Smooth muscle cell (in vitro differentiated cells): ENCODE data around the gene NUDT16L1. TPM values are rescaled to one million over a fixed set of nuclear protein-coding genes. Genes with fewer than 3 reads are reported as not detected.

Source experiments
- DNase-seq: peaks from one replicate; lab custom pipeline; 2025; ENCODE audit not compliant: unreplicated experiment; lab: John Stamatoyannopoulos, UW
- H2AFZ ChIP-seq: fragments of 200-600 bp; sonication (generic); 2 replicates; pipeline ENCODE4 v1.6.0; 2016; ENCODE audit warnings: antibody characterized with exemption, low read depth, mild to moderate bottlenecking
- H3F3A ChIP-seq: fragments of 200-600 bp; sonication (generic); 2 replicates; pipeline ENCODE4 v1.6.0; 2017; ENCODE audit warnings: antibody characterized with exemption, low read depth
- H3K27ac ChIP-seq: fragments of 200-600 bp; sonication (generic); 2 replicates; pipeline ENCODE4 v1.5.1; 2016; ENCODE audit warnings: low read depth, mild to moderate bottlenecking
- H3K27me3 ChIP-seq: fragments of 200-600 bp; sonication (generic); 2 replicates; pipeline ENCODE4 v1.6.1; 2016; ENCODE audit warnings: low read depth, mild to moderate bottlenecking
- H3K36me3 ChIP-seq: fragments of 200-600 bp; sonication (generic); 2 replicates; pipeline ENCODE4 v1.5.1; 2016; ENCODE audit warnings: low read depth
- H3K4me1 ChIP-seq: fragments of 200-600 bp; sonication (generic); 2 replicates; pipeline ENCODE4 v1.5.1; 2016; ENCODE audit warnings: low read depth
- H3K4me2 ChIP-seq: fragments of 200-600 bp; sonication (generic); 2 replicates; pipeline ENCODE4 v1.6.0; 2016; ENCODE audit warnings: mild to moderate bottlenecking
- H3K4me3 ChIP-seq: fragments of 200-600 bp; sonication (generic); 2 replicates; pipeline ENCODE4 v1.5.1; 2016; ENCODE audit warnings: mild to moderate bottlenecking
- H3K79me2 ChIP-seq: fragments of 200-600 bp; sonication (generic); 2 replicates; pipeline ENCODE4 v1.6.0; 2016; ENCODE audit warnings: low read depth, mild to moderate bottlenecking
- H3K9ac ChIP-seq: fragments of 200-600 bp; sonication (generic); 2 replicates; pipeline ENCODE4 v1.6.0; 2016; ENCODE audit warnings: low read depth
- H3K9me3 ChIP-seq: fragments of 200-600 bp; sonication (generic); replicated peaks from 2 replicates; pipeline ENCODE4 v1.5.1; 2016; ENCODE audit warnings: low read depth
- H4K20me1 ChIP-seq: fragments of 200-600 bp; sonication (generic); 2 replicates; pipeline ENCODE4 v1.6.0; 2016; ENCODE audit warnings: low read depth
- WGBS: methylation state at CpG from one replicate; pipeline ENCODE4 v1.1.7; 2016; ENCODE audit warnings: low lambda C conversion rate; 5-methylcytosine and 5-hydroxymethylcytosine counted together
- polyA plus RNA-seq: library from polyadenylated mRNA; unstranded; fragments of >200 nt; fragmentation: Nextera tagmentation; extraction: Ambion mirVana; gene quantifications from 2 replicates; pipeline ENCODE4 v1.2.1, GENCODE V29; 2016
- total RNA-seq: library from RNA; depleted of rRNA; stranded (reverse); fragments of >200 nt; gene quantifications from 2 replicates; pipeline ENCODE4 v1.2.3, GENCODE V29; 2014
- TF ChIP-seq, protein P1 (sequence below): fragments of 200-600 bp; sonication (generic); IDR thresholded peaks from 2 replicates; pipeline ENCODE4 v1.5.1; 2017; ENCODE audit warnings: borderline replicate concordance, mild to moderate bottlenecking, antibody characterized with exemption; ENCODE audit not compliant: insufficient read depth, poor library complexity, severe bottlenecking

Gene NUDT16L1
- total and polyA plus RNA-seq, 2 experiments from 2014 or later = 17.6 to 48.3 TPM

- peaks cover 5% of the 10 kb centered on the region for H4K20me1 ChIP-seq
- no peaks in the 10 kb centered on the region for H3K27me3 ChIP-seq
- no peaks in the 10 kb centered on the region for H3K79me2 ChIP-seq
- DNase-seq = no peak
- no peak overlapping the region for H2AFZ ChIP-seq
- TF ChIP-seq, protein P1, sequence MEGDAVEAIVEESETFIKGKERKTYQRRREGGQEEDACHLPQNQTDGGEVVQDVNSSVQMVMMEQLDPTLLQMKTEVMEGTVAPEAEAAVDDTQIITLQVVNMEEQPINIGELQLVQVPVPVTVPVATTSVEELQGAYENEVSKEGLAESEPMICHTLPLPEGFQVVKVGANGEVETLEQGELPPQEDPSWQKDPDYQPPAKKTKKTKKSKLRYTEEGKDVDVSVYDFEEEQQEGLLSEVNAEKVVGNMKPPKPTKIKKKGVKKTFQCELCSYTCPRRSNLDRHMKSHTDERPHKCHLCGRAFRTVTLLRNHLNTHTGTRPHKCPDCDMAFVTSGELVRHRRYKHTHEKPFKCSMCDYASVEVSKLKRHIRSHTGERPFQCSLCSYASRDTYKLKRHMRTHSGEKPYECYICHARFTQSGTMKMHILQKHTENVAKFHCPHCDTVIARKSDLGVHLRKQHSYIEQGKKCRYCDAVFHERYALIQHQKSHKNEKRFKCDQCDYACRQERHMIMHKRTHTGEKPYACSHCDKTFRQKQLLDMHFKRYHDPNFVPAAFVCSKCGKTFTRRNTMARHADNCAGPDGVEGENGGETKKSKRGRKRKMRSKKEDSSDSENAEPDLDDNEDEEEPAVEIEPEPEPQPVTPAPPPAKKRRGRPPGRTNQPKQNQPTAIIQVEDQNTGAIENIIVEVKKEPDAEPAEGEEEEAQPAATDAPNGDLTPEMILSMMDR = no peak
- H3K27ac ChIP-seq = no peak overlapping the region
- H3K9me3 ChIP-seq = no peaks in the 10 kb centered on the region
- 90% methylated on average over 12 of the region's 12 CpGs for WGBS
- H3K4me3 ChIP-seq = no peak overlapping the region
- no peaks in the 10 kb centered on the region for H3K36me3 ChIP-seq
- no peak overlapping the region for H3K4me2 ChIP-seq
- H3K9ac ChIP-seq = no peak overlapping the region
- H3F3A ChIP-seq = peaks cover 9% of the 10 kb centered on the region
- H3K4me1 ChIP-seq = no peaks in the 10 kb centered on the region
These were observed 2.3 kb downstream of the NUDT16L1 start for GRCh38 chr16:4695473-4696171.

DNA sequence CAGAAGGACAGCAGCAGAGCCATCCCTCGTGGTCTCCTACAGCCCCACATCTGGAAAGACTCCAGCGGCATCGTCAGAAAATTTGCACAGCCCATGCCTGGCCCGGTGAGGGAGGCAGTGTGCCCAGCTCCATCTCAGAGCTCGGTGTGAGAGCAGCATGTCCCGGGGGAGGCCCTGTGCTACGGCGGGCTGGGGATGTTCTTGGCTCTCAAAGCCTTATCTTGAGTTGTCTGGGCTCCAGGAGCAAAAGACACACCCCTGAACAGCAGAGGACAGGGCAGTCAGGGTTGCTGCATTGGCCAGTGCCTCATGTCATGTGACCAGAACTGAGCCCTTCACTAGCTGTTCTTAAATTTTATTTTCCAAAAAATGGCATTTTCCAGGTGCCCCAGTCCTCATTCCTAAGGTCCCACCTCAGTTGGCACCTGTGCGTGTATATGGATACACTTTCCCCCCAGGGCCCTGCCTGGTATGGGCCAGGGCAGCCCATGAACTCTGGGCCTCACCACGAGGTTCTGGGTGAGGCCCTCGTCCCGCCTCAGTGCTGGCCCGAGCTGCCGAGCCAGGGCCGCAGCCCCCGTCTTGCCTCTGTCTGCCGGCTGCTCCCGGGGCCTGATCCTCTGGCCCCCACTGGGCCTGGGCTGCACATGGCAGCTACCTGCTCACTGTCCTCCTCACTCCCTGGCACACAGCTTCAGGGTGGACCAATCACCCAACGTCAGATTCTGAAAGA is 3.0 kb downstream of the NUDT16L1 start:
- TF ChIP-seq, protein P1 = no peak
- H3K27ac ChIP-seq = no peak overlapping the region
- no peak for DNase-seq
- H3K4me3 ChIP-seq = no peak overlapping the region
- H4K20me1 ChIP-seq = peaks cover 5% of the 10 kb centered on the region
- no peaks in the 10 kb centered on the region for H3K9me3 ChIP-seq
- H3K36me3 ChIP-seq = no peaks in the 10 kb centered on the region
- H2AFZ ChIP-seq = no peak overlapping the region
- 95% methylated on average over 19 of the region's 19 CpGs for WGBS
- peaks cover 9% of the 10 kb centered on the region for H3F3A ChIP-seq
- H3K27me3 ChIP-seq = no peaks in the 10 kb centered on the region
- no peak overlapping the region for H3K9ac ChIP-seq
- no peaks in the 10 kb centered on the region for H3K4me1 ChIP-seq
- H3K79me2 ChIP-seq = no peaks in the 10 kb centered on the region
- no peak overlapping the region for H3K4me2 ChIP-seq

DNA sequence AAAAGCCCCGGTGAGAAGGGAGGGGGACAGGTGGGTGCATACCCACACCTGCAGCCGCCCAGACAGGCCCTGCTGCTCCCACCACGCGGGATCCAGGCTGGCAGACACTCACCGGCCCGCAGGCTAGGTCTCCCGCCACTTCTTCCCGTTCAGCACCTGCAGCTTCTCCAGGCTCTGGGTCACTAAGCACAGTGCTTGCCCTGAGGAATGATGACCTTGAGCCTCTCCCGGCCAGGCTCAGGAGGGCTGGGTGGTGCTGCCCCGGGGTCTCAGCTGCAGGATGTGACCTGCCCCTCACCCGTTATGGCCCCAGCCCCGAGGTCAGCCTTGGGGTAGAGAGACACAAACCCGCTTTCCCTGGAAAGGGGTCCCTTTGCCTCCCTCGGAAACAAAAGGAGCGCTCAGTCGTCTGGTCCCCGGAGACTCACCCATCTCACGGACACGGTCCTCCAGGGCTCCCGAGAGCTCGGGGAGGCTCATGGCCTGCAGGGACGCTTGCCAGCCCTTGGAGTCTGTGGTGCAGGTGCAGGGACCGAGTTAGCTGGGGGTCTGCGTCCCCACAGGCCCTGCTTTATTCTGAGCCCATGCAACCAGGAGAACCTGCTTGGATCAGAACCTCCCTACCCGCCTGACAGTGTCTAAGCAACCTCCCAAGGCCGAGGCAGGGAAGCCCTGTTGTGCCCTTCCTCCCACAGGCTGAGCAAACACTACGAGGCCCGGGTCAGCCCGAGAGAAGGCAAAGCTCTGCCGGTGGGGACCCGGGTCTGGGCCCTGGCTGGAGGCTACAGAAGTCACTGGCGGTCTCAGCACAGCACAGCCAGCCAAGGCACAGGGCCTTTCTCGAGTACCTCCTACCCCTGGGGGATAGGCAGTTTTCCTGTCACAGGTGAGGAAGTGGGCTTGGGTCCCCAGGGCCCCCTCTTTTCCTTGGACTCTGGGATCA is 3.8 kb downstream of the NUDT16L1 start:
- Histone ChIP-seq H3K79me2 (no peaks in the 10 kb centered on the region), H3K27me3 (no peaks in the 10 kb centered on the region), H3K9me3 (no peaks in the 10 kb centered on the region), H3K4me2 (no peak overlapping the region), H4K20me1 (peaks cover 11% of the 10 kb centered on the region), H3K27ac (no peak overlapping the region), H3K4me3 (no peak overlapping the region), H3K36me3 (no peaks in the 10 kb centered on the region), H3K9ac (no peak overlapping the region), H3K4me1 (no peaks in the 10 kb centered on the region), H2AFZ (no peak overlapping the region), H3F3A (peaks cover 9% of the 10 kb centered on the region)
- DNase-seq = no peak
- TF ChIP-seq, protein P1 = no peak
- WGBS = 95% methylated on average over 33 of the region's 33 CpGs
